Liver (tissue), 9 donors: ENCODE data around the gene ABCA4. TPM values are rescaled to one million over a fixed set of nuclear protein-coding genes. Genes with fewer than 3 reads are reported as not detected.

Experiments
- DNase-seq: peaks from one replicate; pipeline ENCODE4 v3.0.0-alpha.2; 2017; ENCODE audit warnings: low spot score
- H3K27ac ChIP-seq, 2 donors: one replicate each; pipeline ENCODE4 v1.7.0; 2013; ENCODE audit warnings: inconsistent platforms in 2 of 2, low read length in 2 of 2, control low read depth in 1 of 2, low read depth in 1 of 2, mild to moderate bottlenecking in 1 of 2
- H3K27me3 ChIP-seq, 4 donors: one replicate each; pipeline versions ENCODE4 v1.6.1 to v1.7.0; 2013; ENCODE audit warnings: low read length in 3 of 4, inconsistent platforms in 1 of 4, mild to moderate bottlenecking in 1 of 4, moderate library complexity in 1 of 4; ENCODE audit not compliant: control insufficient read depth in 4 of 4, insufficient read depth in 4 of 4
- H3K36me3 ChIP-seq, 4 donors: one replicate each; pipeline versions ENCODE4 v1.6.1 to v1.7.0; 2013; ENCODE audit warnings: low read length in 3 of 4, mild to moderate bottlenecking in 3 of 4, low read depth in 1 of 4, moderate library complexity in 1 of 4; ENCODE audit not compliant: control insufficient read depth in 4 of 4, insufficient read depth in 3 of 4
- H3K4me1 ChIP-seq, 4 donors: one replicate each; pipeline versions ENCODE4 v1.6.1 to v1.7.0; 2013; ENCODE audit warnings: low read length in 3 of 4, mild to moderate bottlenecking in 3 of 4, moderate library complexity in 1 of 4; ENCODE audit not compliant: control insufficient read depth in 4 of 4, insufficient read depth in 4 of 4
- H3K4me3 ChIP-seq, 3 donors: one replicate each; pipeline versions ENCODE4 v1.6.1 to v1.7.0; 2013; ENCODE audit warnings: low read length in 3 of 3, control low read depth in 1 of 3, low read depth in 1 of 3, mild to moderate bottlenecking in 1 of 3
- H3K9ac ChIP-seq, 2 donors: one replicate each; pipeline ENCODE4 v1.7.0; 2013; ENCODE audit warnings: low read length in 2 of 2, mild to moderate bottlenecking in 2 of 2, moderate library complexity in 2 of 2, control low read depth in 1 of 2, low read depth in 1 of 2
- H3K9me3 ChIP-seq, 4 donors: one replicate each; pipeline versions ENCODE4 v1.6.1 to v1.7.0; 2013; ENCODE audit warnings: low read length in 3 of 4; ENCODE audit not compliant: control insufficient read depth in 4 of 4
- EGR1 ChIP-seq, 2 donors: IDR thresholded peaks; 2 replicates each; pipeline ENCODE4 v1.6.1; 2016 to 2018; ENCODE audit warnings: antibody characterized with exemption in 2 of 2, low read depth in 2 of 2
- FOXA1 ChIP-seq: IDR thresholded peaks from 2 replicates; pipeline ENCODE4 v1.6.1; 2016; ENCODE audit warnings: antibody characterized with exemption
- FOXA2 ChIP-seq: IDR thresholded peaks from 2 replicates; pipeline ENCODE4 v1.6.1; 2016; ENCODE audit warnings: antibody characterized with exemption
- HNF4G ChIP-seq: IDR thresholded peaks from 2 replicates; pipeline ENCODE4 v1.6.1; 2016; ENCODE audit warnings: antibody characterized with exemption
- JUND ChIP-seq, 2 donors: IDR thresholded peaks; 2 replicates each; pipeline ENCODE4 v1.6.1; 2016; ENCODE audit warnings: antibody characterized with exemption in 2 of 2
- NR2F2 ChIP-seq: IDR thresholded peaks from 2 replicates; pipeline ENCODE4 v1.6.1; 2016; ENCODE audit warnings: antibody characterized with exemption
- RAD21 ChIP-seq, 2 donors: IDR thresholded peaks; 2 replicates each; pipeline ENCODE4 v1.6.1; 2016; ENCODE audit warnings: antibody characterized with exemption in 2 of 2, mild to moderate bottlenecking in 2 of 2
- RXRA ChIP-seq, 2 donors: IDR thresholded peaks; 2 replicates each; pipeline ENCODE4 v1.6.1; 2017 to 2018; ENCODE audit warnings: antibody characterized with exemption in 2 of 2, mild to moderate bottlenecking in 1 of 2
- SP1 ChIP-seq: IDR thresholded peaks from 2 replicates; pipeline ENCODE4 v1.6.1; 2018; ENCODE audit warnings: antibody characterized with exemption, mild to moderate bottlenecking
- WGBS: extraction: QIAGEN DNeasy Blood & Tissue Kit; methylation state at CpG from one replicate; pipeline ENCODE4 v1.1.7; 2013; 5-methylcytosine and 5-hydroxymethylcytosine counted together
- polyA plus RNA-seq, 2 donors: library from polyadenylated mRNA; stranded (reverse) in 1 of 2; unstranded in 1 of 2; fragments of 200-250 nt in 1 of 2; fragments of >200 nt in 1 of 2; fragmentation: Nextera tagmentation in 1 of 2; extraction: Ambion mirVana in 1 of 2; gene quantifications; one replicate each; pipeline versions ENCODE4 v1.2.1 to v1.2.3, GENCODE V29; 2013 to 2015
- total RNA-seq, 2 donors: library from RNA; depleted of rRNA; stranded (reverse); fragments of >200 nt; gene quantifications; one replicate each; pipeline ENCODE4 v1.2.3, GENCODE V29; 2014
- TF ChIP-seq, protein P1 (sequence below): IDR thresholded peaks from 2 replicates; pipeline ENCODE4 v1.6.1; 2016; ENCODE audit warnings: antibody characterized with exemption
- TF ChIP-seq, protein P2 (sequence below): IDR thresholded peaks from 2 replicates; pipeline ENCODE4 v1.6.1; 2016; ENCODE audit warnings: antibody characterized with exemption, mild to moderate bottlenecking
- donor health status: healthy.
- donor health status: healthy.
- donor health status: healthy.
- donor health status: healthy.
- donor health status: healthy.

ABCA4 gene
- total and polyA plus RNA-seq, 4 donors = 0.19 to 1.5 (median 0.38) TPM

DNA sequence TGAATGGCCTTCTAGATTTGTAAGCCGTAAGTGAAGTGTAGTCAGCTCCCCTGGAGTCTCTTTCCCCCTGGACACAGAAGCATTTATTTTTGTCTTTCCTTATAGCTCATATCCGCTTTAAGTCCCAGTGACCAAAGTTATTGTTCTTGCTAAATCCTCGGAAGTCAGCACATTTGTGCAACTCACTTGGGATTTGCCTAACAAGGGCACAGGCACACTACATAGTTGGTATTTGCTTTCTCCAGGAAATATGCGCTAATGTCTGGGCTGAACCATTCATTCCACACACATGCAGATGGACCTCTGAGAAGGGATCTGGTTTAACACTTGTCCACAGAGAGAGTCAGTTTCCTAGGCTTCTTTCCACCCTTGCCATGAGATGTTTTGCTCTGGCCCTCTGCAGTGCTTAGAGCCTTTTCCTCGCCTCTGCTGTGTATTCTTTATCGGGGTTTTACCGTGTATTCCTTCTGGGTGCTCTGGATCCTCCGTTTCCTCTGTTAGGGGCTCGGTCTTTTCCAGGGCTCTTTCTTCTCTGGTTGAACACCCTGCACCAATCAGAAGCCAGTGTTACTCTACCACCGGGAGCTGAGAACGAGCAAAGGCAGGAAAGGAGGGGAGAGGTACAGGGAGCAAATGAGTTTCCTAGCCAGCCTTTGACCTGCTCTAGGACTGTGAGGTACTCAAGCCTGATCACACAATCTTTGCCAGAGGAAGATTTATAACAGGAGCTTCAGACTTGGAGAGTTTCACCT, 72.4 kb downstream of the ABCA4 start:
- Histone ChIP-seq H3K9ac (no peak overlapping the region), H3K27me3 (no peaks in the 10 kb centered on the region), H3K27ac (peak overlapping the region; percentile 40 to 56), H3K4me1 (peaks cover 0 to 4% (median 2%) of the 10 kb centered on the region in 4 donors), H3K9me3 (no peaks in the 10 kb centered on the region), H3K36me3 (no peaks in the 10 kb centered on the region), H3K4me3 (no peak overlapping the region)
- TF ChIP-seq HNF4G (no peak), RAD21 (IDR thresholded peaks at IDR 0.05) (no peak), FOXA1 (no peak), FOXA2 (no peak), SP1 (peak; percentile 13), EGR1 (IDR thresholded peaks at IDR 0.05; ENCODE audit: low read depth in 2 of 2) (no peak), NR2F2 (peak; percentile 7)
- TF ChIP-seq, protein P1, sequence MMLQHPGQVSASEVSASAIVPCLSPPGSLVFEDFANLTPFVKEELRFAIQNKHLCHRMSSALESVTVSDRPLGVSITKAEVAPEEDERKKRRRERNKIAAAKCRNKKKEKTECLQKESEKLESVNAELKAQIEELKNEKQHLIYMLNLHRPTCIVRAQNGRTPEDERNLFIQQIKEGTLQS = no peak
- TF ChIP-seq, protein P2, sequence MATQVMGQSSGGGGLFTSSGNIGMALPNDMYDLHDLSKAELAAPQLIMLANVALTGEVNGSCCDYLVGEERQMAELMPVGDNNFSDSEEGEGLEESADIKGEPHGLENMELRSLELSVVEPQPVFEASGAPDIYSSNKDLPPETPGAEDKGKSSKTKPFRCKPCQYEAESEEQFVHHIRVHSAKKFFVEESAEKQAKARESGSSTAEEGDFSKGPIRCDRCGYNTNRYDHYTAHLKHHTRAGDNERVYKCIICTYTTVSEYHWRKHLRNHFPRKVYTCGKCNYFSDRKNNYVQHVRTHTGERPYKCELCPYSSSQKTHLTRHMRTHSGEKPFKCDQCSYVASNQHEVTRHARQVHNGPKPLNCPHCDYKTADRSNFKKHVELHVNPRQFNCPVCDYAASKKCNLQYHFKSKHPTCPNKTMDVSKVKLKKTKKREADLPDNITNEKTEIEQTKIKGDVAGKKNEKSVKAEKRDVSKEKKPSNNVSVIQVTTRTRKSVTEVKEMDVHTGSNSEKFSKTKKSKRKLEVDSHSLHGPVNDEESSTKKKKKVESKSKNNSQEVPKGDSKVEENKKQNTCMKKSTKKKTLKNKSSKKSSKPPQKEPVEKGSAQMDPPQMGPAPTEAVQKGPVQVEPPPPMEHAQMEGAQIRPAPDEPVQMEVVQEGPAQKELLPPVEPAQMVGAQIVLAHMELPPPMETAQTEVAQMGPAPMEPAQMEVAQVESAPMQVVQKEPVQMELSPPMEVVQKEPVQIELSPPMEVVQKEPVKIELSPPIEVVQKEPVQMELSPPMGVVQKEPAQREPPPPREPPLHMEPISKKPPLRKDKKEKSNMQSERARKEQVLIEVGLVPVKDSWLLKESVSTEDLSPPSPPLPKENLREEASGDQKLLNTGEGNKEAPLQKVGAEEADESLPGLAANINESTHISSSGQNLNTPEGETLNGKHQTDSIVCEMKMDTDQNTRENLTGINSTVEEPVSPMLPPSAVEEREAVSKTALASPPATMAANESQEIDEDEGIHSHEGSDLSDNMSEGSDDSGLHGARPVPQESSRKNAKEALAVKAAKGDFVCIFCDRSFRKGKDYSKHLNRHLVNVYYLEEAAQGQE = no peak
- DNase-seq = no peak
- 84% methylated on average over 11 of the region's 11 CpGs for WGBS

DNA sequence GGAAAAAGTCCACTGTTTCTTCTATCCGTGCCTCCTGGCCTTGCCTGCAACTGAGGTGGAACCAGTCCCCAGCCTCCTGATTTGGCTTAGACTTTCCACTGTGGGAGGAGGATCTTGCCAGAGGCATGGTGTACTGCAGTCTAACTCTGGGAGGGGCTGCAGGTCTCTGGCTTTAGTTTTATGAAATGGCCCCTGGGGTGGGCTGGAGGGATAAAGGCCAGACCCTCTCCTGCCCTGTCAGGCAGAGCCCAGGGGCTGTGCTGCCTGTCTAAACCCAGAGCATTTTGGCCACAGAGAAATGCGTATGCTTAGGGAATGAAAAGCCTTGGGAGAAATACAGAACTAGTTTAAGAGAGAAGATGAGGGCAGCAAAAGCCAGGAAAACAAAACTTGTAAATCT, 73.0 kb downstream of the ABCA4 start:
- Histone ChIP-seq H3K36me3 (no peaks in the 10 kb centered on the region), H3K27me3 (no peaks in the 10 kb centered on the region), H3K9me3 (no peaks in the 10 kb centered on the region), H3K9ac (no peak overlapping the region), H3K4me1 (peaks cover 0 to 4% (median 2%) of the 10 kb centered on the region in 4 donors), H3K4me3 (no peak overlapping the region), H3K27ac (peak overlapping the region; percentile 36 to 53)
- TF ChIP-seq RXRA (IDR thresholded peaks at IDR 0.05) (no peak), JUND (IDR thresholded peaks at IDR 0.05) (no peak)
- TF ChIP-seq, protein P2 = no peak
- WGBS = 92% methylated on average over 2 of the region's 2 CpGs
- no peak for DNase-seq
